Measurements from ENCODE around the gene MAB21L3.

The MAB21L3 gene

DNA sequence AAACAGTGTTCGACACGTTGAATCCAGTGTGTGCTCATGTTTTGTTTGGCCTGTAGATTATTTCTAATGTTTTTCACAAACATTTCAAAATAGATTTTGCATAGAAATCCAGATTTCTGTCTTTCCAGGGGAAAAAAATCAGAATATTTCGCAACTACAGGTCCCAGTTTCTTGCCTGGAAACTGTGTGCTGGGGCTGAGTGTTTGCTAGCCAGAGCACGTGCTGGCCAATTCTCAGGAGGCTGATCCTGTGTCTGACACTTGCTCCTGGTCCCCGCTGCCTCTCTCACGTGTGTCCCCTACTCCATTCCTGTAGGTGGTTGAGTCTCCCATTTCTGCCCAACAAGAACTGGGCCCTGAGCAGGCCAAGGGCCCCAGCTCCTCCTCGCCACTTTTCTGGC is 2.4 kb downstream of the MAB21L3 start:
- Histone ChIP-seq H3K4me2 (no peak overlapping the region), H3K27ac (no peak overlapping the region), H3K9ac (no peak overlapping the region), H3K27me3 (ENCODE audit: insufficient read depth, low read depth) (no peaks in the 10 kb centered on the region), H2AFZ (ENCODE audit: low read depth) (no peak overlapping the region), H3K4me3 (IDR thresholded peaks at IDR 0.05; ENCODE audit: insufficient read depth, low read depth, low read length) (no peak overlapping the region), H4K20me1 (ENCODE audit: insufficient read depth) (no peaks in the 10 kb centered on the region), H3K4me1 (ENCODE audit: low read depth, poor library complexity, severe bottlenecking) (no peaks in the 10 kb centered on the region), H3K36me3 (ENCODE audit: insufficient read depth) (no peaks in the 10 kb centered on the region), H3K79me2 (ENCODE audit: insufficient read depth, low read depth) (no peaks in the 10 kb centered on the region)
- TF ChIP-seq, protein P1, sequence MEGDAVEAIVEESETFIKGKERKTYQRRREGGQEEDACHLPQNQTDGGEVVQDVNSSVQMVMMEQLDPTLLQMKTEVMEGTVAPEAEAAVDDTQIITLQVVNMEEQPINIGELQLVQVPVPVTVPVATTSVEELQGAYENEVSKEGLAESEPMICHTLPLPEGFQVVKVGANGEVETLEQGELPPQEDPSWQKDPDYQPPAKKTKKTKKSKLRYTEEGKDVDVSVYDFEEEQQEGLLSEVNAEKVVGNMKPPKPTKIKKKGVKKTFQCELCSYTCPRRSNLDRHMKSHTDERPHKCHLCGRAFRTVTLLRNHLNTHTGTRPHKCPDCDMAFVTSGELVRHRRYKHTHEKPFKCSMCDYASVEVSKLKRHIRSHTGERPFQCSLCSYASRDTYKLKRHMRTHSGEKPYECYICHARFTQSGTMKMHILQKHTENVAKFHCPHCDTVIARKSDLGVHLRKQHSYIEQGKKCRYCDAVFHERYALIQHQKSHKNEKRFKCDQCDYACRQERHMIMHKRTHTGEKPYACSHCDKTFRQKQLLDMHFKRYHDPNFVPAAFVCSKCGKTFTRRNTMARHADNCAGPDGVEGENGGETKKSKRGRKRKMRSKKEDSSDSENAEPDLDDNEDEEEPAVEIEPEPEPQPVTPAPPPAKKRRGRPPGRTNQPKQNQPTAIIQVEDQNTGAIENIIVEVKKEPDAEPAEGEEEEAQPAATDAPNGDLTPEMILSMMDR (conservative IDR thresholded peaks at IDR 0.05; ENCODE audit: low read depth, low read length), result no peak

DNA sequence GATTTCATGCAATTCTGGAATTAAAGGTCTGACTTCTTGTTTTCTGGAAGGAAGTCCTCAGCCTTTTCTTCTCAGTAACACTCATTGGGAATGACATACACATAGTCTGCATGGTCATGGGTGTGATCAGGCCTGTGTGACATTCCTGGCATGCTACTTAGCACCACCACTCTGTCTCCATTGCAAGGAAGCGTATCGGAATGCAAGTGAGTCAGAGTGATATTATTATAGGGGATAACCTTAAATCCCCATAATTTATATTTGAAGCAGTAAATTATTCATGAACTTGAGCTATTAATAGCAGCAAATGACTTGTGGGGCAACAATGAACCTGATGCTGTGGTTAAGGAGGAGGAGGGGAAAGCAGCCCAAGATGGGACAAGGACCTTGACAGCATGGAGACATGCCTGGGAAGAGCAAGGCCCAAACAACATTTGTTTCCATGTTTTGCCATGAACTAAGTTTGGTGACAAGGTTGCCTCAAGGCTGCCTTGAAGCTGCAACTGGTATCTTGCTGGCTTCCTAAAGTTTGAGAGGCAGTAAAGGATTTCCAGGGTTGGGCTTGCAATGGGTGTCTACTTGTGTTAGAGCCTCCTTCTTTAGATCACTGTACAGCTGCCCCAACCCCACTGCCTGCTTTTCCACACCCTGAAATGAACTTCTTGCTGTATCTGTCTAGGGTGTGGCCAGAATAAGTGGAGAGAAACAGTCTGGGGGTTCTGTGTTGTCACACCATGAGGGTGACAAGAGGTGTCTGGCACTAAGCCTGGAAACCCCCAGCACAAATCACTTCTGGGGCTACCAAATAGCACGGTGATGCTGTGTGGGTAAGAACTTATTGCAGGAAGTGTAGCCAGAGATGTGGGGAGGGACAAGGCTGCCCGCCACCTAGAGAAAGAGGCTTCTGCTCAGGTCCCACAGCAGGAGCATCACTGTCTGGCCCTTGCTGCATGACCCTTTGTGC is 4.6 kb downstream of the MAB21L3 start:
- no peak overlapping the region for H2AFZ ChIP-seq (ENCODE audit: low read depth)
- no peaks in the 10 kb centered on the region for H3K4me1 ChIP-seq (ENCODE audit: low read depth, poor library complexity, severe bottlenecking)
- H3K27me3 ChIP-seq (ENCODE audit: insufficient read depth, low read depth), result no peaks in the 10 kb centered on the region
- no peak overlapping the region for H3K4me3 ChIP-seq (IDR thresholded peaks at IDR 0.05; ENCODE audit: insufficient read depth, low read depth, low read length)
- no peaks in the 10 kb centered on the region for H3K79me2 ChIP-seq (ENCODE audit: insufficient read depth, low read depth)
- TF ChIP-seq, protein P1 (conservative IDR thresholded peaks at IDR 0.05; ENCODE audit: low read depth, low read length), result no peak
- H3K9ac ChIP-seq, result no peak overlapping the region
- H3K36me3 ChIP-seq (ENCODE audit: insufficient read depth), result no peaks in the 10 kb centered on the region
- H3K4me2 ChIP-seq, result no peak overlapping the region
- H4K20me1 ChIP-seq (ENCODE audit: insufficient read depth), result no peaks in the 10 kb centered on the region
- no peak overlapping the region for H3K27ac ChIP-seq

DNA sequence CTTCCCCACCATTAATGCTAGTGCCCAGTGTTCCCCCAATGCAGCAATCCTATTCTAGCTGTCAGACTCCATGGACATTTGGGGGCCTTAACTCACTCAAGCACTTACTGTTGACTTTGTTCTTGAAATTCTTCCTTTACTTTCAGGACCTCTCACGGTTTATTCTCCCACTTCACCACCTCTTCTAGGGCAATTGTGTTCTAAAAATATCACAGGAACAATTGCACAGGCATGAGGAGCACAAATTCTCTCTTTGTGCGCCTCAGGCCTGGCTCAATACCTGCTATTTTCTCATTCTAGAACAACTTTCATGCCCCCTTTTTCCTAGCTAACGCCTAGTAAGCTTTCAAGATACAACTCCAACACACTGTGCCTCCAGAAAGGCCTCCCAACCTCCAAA is 7.3 kb downstream of the MAB21L3 start:
- H3K4me2 ChIP-seq, result no peak overlapping the region
- no peak overlapping the region for H3K27ac ChIP-seq
- TF ChIP-seq, protein P1 (conservative IDR thresholded peaks at IDR 0.05; ENCODE audit: low read depth, low read length), result no peak
- no peaks in the 10 kb centered on the region for H3K79me2 ChIP-seq (ENCODE audit: insufficient read depth, low read depth)
- H3K4me1 ChIP-seq (ENCODE audit: low read depth, poor library complexity, severe bottlenecking), result no peaks in the 10 kb centered on the region
- H3K36me3 ChIP-seq (ENCODE audit: insufficient read depth), result no peaks in the 10 kb centered on the region
- no peaks in the 10 kb centered on the region for H4K20me1 ChIP-seq (ENCODE audit: insufficient read depth)
- no peaks in the 10 kb centered on the region for H3K27me3 ChIP-seq (ENCODE audit: insufficient read depth, low read depth)
- no peak overlapping the region for H3K4me3 ChIP-seq (IDR thresholded peaks at IDR 0.05; ENCODE audit: insufficient read depth, low read depth, low read length)
- no peak overlapping the region for H2AFZ ChIP-seq (ENCODE audit: low read depth)
- no peak overlapping the region for H3K9ac ChIP-seq

DNA sequence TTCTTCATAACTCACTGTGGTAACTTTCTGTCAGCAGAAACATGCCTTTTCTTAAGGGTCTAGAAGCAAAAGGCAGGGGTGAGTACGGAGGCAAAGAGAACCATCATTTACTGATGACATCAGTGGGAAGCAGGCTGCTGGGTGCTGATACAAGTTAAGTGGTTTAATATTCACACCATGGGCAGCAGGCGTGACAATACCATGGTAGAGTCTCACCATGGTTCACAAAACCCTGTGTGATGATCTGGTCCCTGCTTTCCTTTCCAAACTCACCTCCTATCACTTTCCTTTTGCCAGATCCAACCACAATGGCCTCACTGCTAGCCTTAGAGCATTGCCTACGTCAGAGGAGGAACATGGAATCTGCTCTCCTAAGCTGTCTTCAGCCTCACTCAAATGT is 8.7 kb downstream of the MAB21L3 start:
- Histone ChIP-seq H3K27me3 (ENCODE audit: insufficient read depth, low read depth) (no peaks in the 10 kb centered on the region), H3K36me3 (ENCODE audit: insufficient read depth) (no peaks in the 10 kb centered on the region), H3K27ac (no peak overlapping the region), H3K4me3 (IDR thresholded peaks at IDR 0.05; ENCODE audit: insufficient read depth, low read depth, low read length) (no peak overlapping the region), H3K79me2 (ENCODE audit: insufficient read depth, low read depth) (no peaks in the 10 kb centered on the region), H3K4me2 (no peak overlapping the region), H4K20me1 (ENCODE audit: insufficient read depth) (no peaks in the 10 kb centered on the region), H3K9ac (no peak overlapping the region), H2AFZ (ENCODE audit: low read depth) (no peak overlapping the region), H3K4me1 (ENCODE audit: low read depth, poor library complexity, severe bottlenecking) (no peaks in the 10 kb centered on the region)
- TF ChIP-seq, protein P1 (conservative IDR thresholded peaks at IDR 0.05; ENCODE audit: low read depth, low read length), result no peak

Measured in KMS-11 (cell line).